RCC 7860 (cell line): ENCODE measurements around the gene CDC42SE1.
"Not testable (repeated sequence)": the region's sequence is repeated elsewhere in the genome, so short reads cannot be mapped to it uniquely, and the experiment has no call there.

Experiments
- DNase-seq: peaks from one replicate; pipeline ENCODE4 v3.0.0-alpha.2; 2015; ENCODE audit warnings: low spot score
- FAIRE-seq: peaks from 2 replicates; lab custom pipeline; 2012; peaks lifted over from hg19 to GRCh38; lab: Jason Lieb, UNC

The CDC42SE1 gene

GRCh38 chr1:151059109-151060006, at the start of gene CDC42SE1:
Gene CDC42SE1 (minus strand): TSS chr1:151059622. CDS start chr1:151055730, 3,892 bp downstream.
- FAIRE-seq, result no peak

GRCh38 chr1:151108331-151108730, 48.9 kb upstream of the CDC42SE1 start:
- no peak for DNase-seq
- no peak for FAIRE-seq

More at GRCh38 chr1:151059109-151060006, at the start of gene CDC42SE1:
- peak; percentile 74 for DNase-seq

GRCh38 chr1:151106894-151107293, 47.5 kb upstream of the CDC42SE1 start:
- DNase-seq, result peak; percentile 48
- no peak for FAIRE-seq

- DNase-seq, result no peak
- no peak for FAIRE-seq
These were observed 45.2 kb upstream of the CDC42SE1 start for GRCh38 chr1:151104630-151105029.

GRCh38 chr1:151098126-151098525, 38.7 kb upstream of the CDC42SE1 start:
- DNase-seq (no peak), FAIRE-seq (no peak)

- not testable (repeated sequence) for FAIRE-seq, DNase-seq
These were observed 38.0 kb upstream of the CDC42SE1 start for GRCh38 chr1:151097426-151097825.

GRCh38 chr1:151085953-151086559, 26.6 kb upstream of the CDC42SE1 start:
- no peak for FAIRE-seq
- DNase-seq, result no peak

GRCh38 chr1:151072224-151072623, 12.8 kb upstream of the CDC42SE1 start:
- FAIRE-seq (no peak), DNase-seq (no peak)

- no peak for FAIRE-seq
- DNase-seq, result peak; percentile 85
These were observed 11.3 kb upstream of the CDC42SE1 start, which contains the start of gene GABPB2 for GRCh38 chr1:151070474-151071276. Gene GABPB2 (plus strand): TSS chr1:151070761. CDS start chr1:151088190, 17,429 bp downstream.

GRCh38 chr1:151069103-151069486, 9.7 kb upstream of the CDC42SE1 start:
- DNase-seq, result no peak
- FAIRE-seq, result no peak

GRCh38 chr1:151067185-151067584, 7.8 kb upstream of the CDC42SE1 start:
- no peak for FAIRE-seq

GRCh38 chr1:151065089-151065645, 5.7 kb upstream of the CDC42SE1 start:
- no peak for FAIRE-seq
- no peak for DNase-seq

More at GRCh38 chr1:151067185-151067584, 7.8 kb upstream of the CDC42SE1 start:
- DNase-seq, result no peak

- FAIRE-seq, result peak; percentile 72
- peak; percentile 77 for DNase-seq
These were observed 3.4 kb upstream of the CDC42SE1 start for GRCh38 chr1:151062741-151063371.

GRCh38 chr1:151061704-151062103, 2.3 kb upstream of the CDC42SE1 start:
- DNase-seq (no peak), FAIRE-seq (no peak)

GRCh38 chr1:151060657-151061421, 1.4 kb upstream of the CDC42SE1 start:
- FAIRE-seq (no peak), DNase-seq (peak; percentile 40)

- DNase-seq (peak; percentile 64), FAIRE-seq (peak; percentile 16)
These were observed 710 bp upstream of the CDC42SE1 start, which contains the start of gene MLLT11 for GRCh38 chr1:151060007-151060656. Gene MLLT11 (plus strand): TSS chr1:151060397. CDS start chr1:151067225, 6,828 bp downstream.

- no peak for DNase-seq
- FAIRE-seq, result no peak
These were observed 730 bp downstream of the CDC42SE1 start for GRCh38 chr1:151058692-151059091.

GRCh38 chr1:151056149-151056548, 3.3 kb downstream of the CDC42SE1 start:
- FAIRE-seq (no peak), DNase-seq (no peak)

- FAIRE-seq (no peak), DNase-seq (no peak)
These were observed 3.8 kb downstream of the CDC42SE1 start for GRCh38 chr1:151055581-151055980.
